Measurements from ENCODE around the gene SVEP1. TPM values are rescaled to one million over a fixed set of nuclear protein-coding genes. Genes with fewer than 3 reads are reported as not detected.
A peak's percentile ranks its signal among the peaks of the same experiment; 100 is the strongest.

SVEP1 gene
- total RNA-seq, 4 donors from 2014 or later, result 0.99 to 31.7 (median 7.9) TPM

- Histone ChIP-seq H3K4me3 (no peak overlapping the region), H3K9me3 (no peaks in the 10 kb centered on the region), H3K4me1 (peaks cover 0 to 18% (median 5%) of the 10 kb centered on the region in 3 donors), H3K36me3 (no peaks in the 10 kb centered on the region), H3K27ac (peak overlapping the region in 2 of 4 donors; percentile 3 to 31), H3K27me3 (no peaks in the 10 kb centered on the region)
- no peak for TF ChIP-seq POLR2A (IDR thresholded peaks at IDR 0.05)
- TF ChIP-seq CTCF (IDR thresholded peaks at IDR 0.05), result no peak
- DNase-seq, result no peak
- intact Hi-C loops (cut with DNase I), result no loop called here
Observed at GRCh38 chr9:110334871-110335270, 244.7 kb downstream of the SVEP1 start.

GRCh38 chr9:110334183-110334582 lies 245.4 kb downstream of the SVEP1 start:
- 68 to 73% methylated on average over 4 of the region's 4 CpGs for WGBS, 2 donors
- intact Hi-C loops (cut with DNase I), result no loop called here
- H3K9me3 ChIP-seq, result no peaks in the 10 kb centered on the region
- no peaks in the 10 kb centered on the region for H3K27me3 ChIP-seq
- H3K4me3 ChIP-seq, result no peak overlapping the region
- peak overlapping the region in 1 of 4 donors; percentile 10 for H3K27ac ChIP-seq
- peaks cover 0 to 18% (median 5%) of the 10 kb centered on the region in 3 donors for H3K4me1 ChIP-seq
- TF ChIP-seq POLR2A (IDR thresholded peaks at IDR 0.05) (no peak), CTCF (IDR thresholded peaks at IDR 0.05) (no peak)
- no peak for DNase-seq
- H3K36me3 ChIP-seq, result no peaks in the 10 kb centered on the region

GRCh38 chr9:110332766-110333165 lies 246.8 kb downstream of the SVEP1 start:
- intact Hi-C loops (cut with DNase I), result no loop called here
- TF ChIP-seq POLR2A (IDR thresholded peaks at IDR 0.05) (no peak), CTCF (IDR thresholded peaks at IDR 0.05) (no peak)
- Histone ChIP-seq H3K4me1 (peaks cover 0 to 18% (median 8%) of the 10 kb centered on the region in 3 donors), H3K27me3 (no peaks in the 10 kb centered on the region), H3K36me3 (no peaks in the 10 kb centered on the region), H3K9me3 (no peaks in the 10 kb centered on the region), H3K27ac (no peak overlapping the region), H3K4me3 (no peak overlapping the region)
- no peak for DNase-seq
- 38 to 46% methylated on average over 3 of the region's 3 CpGs for WGBS, 2 donors

- no peaks in the 10 kb centered on the region for H3K9me3 ChIP-seq
- H3K27me3 ChIP-seq, result no peaks in the 10 kb centered on the region
- H3K4me3 ChIP-seq, result no peak overlapping the region
- H3K27ac ChIP-seq, result no peak overlapping the region
- intact Hi-C loops (cut with DNase I), result no loop called here
- no peak for TF ChIP-seq POLR2A (IDR thresholded peaks at IDR 0.05)
- no peak for TF ChIP-seq CTCF (IDR thresholded peaks at IDR 0.05)
- 83 to 90% methylated on average over 1 of the region's 1 CpG for WGBS, 2 donors
- H3K4me1 ChIP-seq, result peaks cover 0 to 18% (median 8%) of the 10 kb centered on the region in 3 donors
- H3K36me3 ChIP-seq, result no peaks in the 10 kb centered on the region
- DNase-seq, result no peak
Observed at GRCh38 chr9:110330484-110331105, 248.9 kb downstream of the SVEP1 start.

- WGBS, 2 donors, result 64 to 75% methylated on average over 5 of the region's 5 CpGs
- Histone ChIP-seq H3K4me1 (peaks cover 0 to 10% (median 8%) of the 10 kb centered on the region in 3 donors), H3K36me3 (no peaks in the 10 kb centered on the region), H3K27ac (no peak overlapping the region), H3K9me3 (no peaks in the 10 kb centered on the region), H3K27me3 (no peaks in the 10 kb centered on the region), H3K4me3 (no peak overlapping the region)
- no peak for TF ChIP-seq POLR2A (IDR thresholded peaks at IDR 0.05)
- TF ChIP-seq CTCF (IDR thresholded peaks at IDR 0.05), result no peak
- no peak for DNase-seq
- intact Hi-C loops (cut with DNase I), result no loop called here
Observed at GRCh38 chr9:110329639-110330230, 249.8 kb downstream of the SVEP1 start.
